NCI-H446 (cell line): ENCODE results near the gene CDT1.
A peak's percentile ranks its signal among the peaks of the same experiment; 100 is the strongest.
"Not testable (repeated sequence)": the region's sequence is repeated elsewhere in the genome, so short reads cannot be mapped to it uniquely, and the experiment has no call there.

ENCODE experiments used
- DNase-seq, 2 experiments: peaks; one replicate each; lab custom pipeline; 2025; lab: John Stamatoyannopoulos, UW

The CDT1 gene

DNA sequence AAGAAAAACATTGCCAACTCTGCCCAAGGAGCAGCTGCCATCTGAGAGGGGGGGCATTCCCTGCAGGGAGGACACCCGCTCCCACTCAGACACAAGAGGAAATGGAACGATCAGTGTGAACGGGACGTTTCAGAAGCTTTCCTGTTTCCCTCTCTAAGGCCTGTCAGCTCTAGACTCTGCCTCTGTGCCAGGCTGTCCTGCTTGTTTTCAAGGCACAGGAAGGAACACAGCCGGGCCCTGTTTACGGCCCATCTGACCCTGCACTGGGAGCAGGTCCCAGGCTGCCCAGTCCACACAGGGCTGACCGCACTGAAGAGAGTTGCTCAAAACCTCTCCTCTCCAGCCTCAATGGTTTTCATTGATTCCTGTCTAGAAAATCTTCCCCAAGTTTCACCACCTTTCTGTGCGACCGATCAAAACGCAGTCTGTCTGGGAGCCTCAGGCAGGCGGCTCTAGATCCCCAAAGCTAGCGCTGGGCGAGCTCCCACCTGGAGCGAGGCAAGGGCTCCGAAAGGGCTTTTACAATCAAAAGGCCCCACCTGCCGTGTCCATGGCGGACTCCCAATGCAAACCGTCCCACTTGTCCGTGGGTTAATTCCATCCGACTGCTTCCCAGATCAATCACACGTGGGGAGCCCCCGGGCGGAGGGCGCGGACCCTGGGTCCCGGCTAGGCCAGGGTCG is 20.1 kb upstream of the CDT1 start:
- DNase-seq, result peak in 1 of 2 experiments; percentile 42

DNA sequence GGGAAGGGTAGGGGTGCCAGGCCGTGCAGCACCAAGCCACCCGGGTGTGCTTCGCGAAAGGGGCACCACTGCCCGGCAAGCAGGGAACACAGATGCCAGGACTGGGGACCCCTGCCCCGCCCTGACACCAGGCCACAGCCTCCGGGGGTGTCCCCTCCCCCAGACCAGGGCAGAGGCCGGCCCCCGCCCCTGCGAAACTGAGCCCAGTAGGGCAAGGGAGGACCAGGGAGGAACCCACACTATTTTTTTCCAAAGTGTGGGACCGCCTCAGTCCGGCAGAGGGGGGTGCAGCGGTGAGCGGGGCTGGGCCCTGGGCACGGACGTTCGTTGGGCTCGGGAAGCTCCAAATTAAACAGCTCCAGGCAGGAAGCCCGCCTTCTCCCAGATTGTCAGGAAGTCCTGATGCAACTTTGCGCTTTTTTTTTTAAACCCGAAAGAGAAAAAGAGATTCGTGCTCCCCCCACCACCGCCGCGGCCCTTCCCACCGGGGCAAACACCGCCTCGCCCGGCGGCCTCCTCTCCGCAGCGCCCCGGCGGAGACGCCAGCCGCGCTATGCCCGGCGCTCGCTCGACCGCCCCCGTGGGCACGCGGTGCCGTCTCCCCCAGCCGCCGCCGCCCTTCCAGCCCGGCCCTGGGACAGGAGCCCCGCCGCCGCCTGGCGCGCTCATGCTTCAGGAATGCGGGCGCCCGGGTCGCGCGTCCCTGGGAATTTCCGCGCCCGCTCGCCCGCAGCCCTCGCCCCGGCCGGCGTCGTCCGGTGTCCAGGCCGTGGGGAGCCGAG is 19.3 kb upstream of the CDT1 start:
- DNase-seq, result no peak

DNA sequence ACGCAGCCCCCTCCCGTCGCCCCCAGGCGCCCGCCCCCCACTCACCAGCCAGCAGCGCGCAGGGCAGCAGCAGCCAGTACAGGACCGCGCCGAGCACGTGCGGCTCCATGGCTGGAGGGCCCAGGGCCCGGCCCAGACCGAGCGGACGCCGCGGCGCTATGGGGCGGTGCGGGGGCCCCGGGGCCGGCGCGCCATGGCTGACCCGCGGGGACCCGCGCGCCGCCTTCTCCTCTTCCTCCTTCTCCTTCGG is 18.8 kb upstream of the CDT1 start:
- no peak for DNase-seq

DNA sequence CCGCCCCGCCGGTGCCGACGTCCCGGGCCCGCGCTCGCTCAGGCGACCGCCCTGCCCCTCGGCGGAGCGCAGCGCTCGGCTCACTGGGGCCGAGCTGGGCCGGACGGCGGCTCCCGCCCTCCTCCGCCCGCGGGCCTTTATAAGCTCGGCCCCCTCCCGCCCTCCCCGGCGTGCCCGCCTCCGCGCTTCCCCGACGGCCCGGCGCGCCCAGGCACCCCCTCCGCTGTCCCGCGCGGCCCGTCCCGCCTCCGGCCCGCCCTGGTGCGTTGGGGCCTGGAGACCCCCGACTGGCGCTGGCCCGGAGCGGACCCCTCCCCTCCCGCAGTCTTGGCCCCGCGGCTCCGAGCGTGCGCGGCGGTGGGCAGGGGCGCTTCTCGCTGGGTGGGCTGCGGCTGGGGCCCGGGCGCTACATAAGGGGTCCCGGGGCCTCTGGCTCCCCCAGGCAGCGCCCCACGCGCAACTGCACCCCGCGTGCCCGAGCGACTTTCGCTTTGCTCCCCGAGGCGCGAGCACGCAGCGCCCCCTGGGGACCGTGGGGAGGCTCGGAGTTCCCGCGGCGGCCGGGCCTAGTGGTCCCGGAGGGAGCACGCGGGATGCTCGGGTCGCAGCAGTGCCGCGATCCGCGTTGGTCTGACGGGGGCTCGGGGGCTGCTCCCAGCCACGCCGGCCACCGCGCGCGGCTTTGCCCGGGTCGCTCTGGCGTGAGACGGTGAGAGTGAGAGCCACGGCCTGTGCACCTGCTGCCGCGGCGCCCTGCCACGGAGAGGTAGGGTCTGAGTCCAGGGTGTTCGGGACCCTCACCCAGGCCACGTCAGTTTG is 18.3 kb upstream of the CDT1 start, which contains the start of gene PIEZO1:
TSS of gene PIEZO1 (minus strand) at position 115 of the 819 bp plus-strand sequence. CDS start 256 bp downstream, outside the sequence.
- no peak for DNase-seq

DNA sequence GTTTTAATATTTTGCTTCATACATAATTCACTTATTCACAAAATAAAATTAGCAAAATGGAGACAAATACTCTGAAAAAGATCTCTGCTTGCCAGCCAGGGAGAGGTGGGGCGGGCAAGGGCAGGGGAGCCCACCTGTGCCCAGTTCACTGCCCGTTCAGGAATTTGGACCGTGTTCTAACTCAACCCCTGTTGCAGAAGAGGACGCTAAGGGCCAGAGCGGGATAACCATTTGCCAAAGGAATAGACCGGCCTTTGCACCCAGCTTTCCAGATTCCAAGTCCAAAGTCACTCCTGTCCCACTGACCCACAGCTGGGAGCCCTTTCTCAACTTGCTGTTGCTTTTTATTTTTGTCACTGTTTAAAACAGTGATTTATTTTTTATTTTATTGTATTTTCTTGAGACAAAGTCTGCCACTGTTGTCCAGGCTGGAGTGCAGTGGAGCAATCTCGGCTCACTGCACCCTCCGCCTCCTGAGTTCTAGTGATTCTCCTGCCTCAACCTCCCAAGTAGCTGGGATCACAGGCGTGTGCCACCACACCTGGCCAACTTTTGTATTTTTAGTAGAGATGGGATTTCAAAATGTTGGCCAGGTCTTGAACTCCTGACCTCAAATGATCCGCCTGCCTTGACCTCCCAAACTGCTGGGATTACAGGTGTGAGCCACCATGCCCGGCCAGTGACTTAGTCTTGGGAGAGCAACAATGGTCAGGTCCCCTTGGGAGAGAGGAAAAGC is 15.8 kb upstream of the CDT1 start:
- DNase-seq, result no peak

DNA sequence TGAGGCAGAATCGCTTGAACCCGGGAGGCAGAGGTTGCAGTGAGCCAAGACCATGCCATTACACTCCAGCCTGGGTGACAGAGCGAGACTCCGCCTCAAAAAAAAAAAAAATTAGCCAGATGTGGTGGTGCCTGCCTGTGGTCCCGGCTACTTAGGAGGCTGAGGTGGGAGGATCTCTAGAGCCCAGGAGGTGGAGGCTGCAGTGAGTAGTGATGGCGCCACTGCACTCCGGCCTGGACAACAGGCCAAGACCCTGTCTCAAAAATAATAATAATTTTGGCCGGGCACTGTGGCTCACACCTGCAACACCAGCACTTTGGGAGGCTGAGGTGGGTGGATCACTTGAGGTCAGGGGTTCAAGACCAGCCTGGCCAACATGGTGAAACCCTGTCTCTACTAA is 14.8 kb upstream of the CDT1 start:
- not testable (repeated sequence) for DNase-seq

DNA sequence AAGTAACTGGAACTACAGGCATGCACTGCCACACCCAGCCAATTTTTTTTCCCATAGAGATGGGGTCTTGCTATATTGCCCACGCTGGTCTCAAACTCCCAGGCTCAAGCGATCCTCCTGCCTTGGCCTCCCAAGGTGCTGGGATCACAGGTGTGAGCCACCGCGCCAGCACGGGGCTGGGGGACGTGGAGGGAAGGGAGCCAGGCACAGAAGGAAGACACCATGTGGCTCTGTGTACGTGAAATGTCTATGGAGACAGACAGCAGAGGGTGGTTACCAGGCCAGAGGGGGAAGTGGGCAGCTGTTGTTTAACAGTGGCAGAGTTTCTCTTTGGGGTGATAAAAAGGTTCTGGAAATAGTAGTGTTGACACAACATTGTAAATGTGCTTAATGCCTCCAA is 14.0 kb upstream of the CDT1 start:
- DNase-seq, result no peak

DNA sequence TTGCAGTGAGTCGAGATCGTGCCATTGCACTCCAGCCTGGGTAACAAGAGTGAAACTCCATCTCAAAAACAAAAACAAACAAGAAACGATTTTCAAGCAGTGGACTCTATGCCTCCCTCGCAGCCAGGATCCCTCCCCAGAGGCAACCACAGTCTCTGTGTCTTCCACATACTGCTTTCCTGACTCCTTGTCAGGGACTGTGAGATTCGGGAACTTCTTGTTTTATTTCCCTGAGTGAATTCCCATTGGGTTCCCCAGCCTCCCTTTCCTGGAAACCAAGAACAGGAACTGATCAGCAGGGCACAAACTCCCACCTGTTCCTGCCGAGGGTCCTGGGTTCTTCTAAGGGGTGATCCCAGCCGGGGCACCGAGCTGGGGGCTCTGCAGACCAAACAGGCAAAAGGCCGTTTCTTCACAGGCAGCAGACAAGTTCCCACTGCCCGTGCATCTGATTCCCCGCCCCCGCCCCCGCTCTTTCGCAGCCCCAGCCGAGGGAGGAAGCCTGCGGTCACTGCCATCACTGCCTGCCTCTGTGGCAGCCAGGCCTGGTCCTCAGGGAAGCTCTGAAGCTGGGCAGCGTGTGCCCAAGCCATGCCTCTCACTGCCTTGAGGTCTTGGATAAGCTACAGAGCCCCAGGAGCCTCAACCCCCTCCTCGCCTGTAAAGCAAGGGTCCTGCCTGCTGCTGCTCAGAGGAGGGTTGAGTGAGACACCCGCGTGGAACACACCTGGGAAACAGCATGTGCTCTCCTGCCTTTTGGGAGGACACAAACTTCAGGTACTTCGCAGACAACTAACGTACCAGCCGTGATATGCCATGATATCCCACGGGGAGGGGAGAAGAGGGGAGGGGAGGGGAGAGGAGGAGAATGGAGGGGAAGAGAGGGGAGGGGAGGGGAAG is 13.0 kb upstream of the CDT1 start:
- DNase-seq, result no peak

DNA sequence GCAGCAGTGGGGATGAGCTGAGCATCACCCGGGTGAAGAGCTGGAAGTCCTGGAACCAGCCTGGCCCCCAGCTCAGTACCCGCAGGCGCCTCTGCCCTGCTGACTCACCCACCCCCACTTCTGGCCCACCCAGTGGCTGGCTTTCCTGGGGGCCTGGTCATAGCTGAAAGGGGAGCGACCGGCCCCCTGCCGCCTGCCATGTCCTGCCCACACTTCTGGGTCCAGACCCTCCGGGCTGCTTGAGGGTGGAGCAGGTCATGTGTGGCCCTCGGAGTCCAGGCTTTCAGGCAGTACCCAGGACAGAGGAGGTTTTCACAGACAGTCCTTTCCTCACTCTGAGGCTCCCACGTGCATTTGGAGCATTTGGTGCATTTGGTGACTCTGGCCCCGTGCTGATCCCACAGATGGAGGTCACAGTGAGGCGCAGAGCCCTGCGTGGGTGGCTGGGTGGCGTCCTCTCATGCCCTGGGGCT is 11.5 kb upstream of the CDT1 start:
- no peak for DNase-seq

DNA sequence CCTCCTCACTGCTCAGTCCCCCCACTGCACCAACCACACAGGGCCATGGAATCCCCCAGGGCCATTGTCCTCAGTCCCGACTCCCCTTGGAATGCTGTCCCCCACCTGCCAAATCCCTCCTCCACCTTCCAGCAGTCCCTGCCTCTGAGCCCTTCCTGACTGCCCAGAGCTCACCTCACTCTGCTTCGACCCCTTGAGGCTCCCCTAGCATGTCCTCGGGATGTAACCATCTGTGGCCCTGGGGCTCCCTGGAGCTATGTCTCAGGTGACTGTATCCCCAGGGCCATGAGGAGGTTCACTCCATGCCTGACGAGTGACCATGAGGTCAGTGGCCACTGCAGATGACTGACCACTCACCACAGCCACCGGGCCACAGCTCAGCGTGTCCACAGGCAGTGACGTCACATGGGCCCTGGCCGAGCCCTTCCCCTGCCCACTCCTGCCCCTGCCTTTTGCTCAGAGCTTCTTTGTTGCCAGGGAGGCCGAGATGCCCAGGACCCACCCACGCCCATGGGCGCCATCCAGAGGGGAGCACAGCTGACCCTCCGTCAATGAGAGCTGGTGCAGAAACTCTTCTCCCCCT is 10.8 kb upstream of the CDT1 start:
- DNase-seq, result no peak

DNA sequence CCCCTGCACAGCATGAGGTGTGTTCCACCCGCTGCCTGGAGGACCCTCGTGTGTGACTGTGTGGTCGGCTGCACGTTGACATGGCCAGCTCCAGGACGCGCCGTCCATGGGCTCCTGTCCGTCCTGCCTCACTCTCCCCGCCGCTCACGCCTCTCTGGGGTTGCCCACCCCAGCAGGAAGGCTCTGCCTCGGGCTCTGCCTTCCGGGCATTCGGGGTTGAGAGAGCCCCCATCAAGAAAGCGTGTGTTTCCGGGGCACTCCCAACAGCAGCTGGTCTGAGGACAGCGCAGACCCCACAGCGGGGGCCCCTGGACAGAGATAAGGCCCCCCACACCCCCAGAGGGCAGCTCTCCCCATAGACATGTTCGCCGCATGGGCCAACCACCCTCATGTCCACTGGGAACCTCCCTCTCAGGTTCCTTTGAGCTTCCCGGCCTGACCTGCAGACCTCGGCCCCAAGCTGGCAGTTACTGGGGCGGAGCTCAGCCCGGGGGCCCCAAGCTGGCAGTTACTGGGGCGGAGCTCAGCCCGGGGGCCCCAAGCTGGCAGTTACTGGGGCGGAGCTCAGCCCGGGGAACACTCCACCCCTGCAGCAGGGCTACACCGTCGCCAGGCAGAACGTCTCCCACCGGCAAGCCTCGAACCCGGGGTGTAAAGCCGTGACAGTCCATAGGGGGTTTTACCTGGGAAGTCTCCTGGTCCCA is 10.2 kb upstream of the CDT1 start:
- DNase-seq, result no peak

DNA sequence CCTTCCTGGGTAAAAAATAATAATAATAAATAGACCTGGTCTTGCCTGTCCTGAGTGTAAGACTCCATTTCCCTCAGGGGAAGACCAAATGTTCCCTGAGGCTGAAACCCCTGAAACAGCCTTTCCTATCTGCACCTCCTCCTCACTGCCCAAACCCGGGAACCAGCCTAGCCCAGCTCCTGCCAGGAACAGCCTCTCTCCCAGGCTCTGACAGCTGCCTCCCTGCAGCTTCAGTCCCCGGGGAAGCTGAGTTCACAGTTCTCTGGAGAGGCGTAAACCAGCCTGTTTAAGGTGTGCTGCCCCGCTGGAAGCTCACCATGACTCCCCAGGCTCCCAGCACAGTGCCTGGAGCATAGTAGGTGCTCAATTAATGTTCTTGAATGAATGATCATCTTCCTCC is 7.3 kb upstream of the CDT1 start:
- no peak for DNase-seq

DNA sequence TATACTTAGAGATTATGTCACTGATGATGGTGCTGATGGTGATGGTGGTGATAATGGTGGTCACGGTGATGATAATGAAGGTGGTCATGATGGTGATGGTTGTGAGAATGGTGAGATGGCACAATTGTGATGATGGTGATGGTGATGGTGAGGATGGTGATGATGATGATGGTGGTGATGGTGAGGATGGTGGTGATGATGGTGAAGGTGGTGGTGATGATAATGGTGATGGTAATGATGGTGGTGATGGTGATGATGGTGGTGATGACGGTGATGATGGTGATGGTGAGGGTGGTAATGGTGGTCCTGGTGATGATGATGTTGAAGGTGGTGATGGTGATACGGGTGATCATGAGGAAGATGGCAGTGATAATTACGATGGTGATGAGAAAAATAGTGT is 5.5 kb upstream of the CDT1 start:
- no peak for DNase-seq

DNA sequence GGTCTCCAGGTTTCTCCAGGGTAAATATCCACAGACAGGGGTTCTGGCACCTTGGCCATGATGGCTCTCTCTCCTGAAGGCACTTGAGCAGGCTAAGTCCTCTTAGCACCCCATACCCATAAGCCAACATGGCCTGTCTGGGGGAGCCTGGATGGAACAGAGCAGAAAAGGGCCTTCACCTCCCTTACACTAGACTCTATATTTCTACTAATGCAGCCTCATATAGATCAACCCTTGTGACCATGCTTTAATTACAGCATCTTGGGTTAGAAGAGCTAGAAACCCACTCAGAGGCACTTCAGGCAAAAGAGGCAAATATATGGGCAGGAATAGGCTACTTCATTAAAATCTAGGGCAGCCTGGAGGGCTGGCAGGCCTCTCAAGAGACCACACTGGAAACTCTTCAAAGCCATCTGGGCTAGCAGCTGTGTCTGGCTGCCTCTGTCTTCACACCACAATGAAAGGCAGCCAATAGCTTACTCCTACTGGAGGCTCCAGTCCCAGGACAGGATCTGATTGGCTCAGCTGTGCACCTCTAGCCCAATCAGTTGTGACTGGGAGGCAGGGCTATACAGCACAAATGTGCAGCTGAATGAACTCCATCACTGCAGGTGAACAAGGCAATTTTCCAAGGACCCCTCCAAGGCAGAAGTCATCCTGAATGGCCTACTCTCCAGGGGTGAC is 4.7 kb upstream of the CDT1 start:
- DNase-seq, result peak; percentile 35 to 78

DNA sequence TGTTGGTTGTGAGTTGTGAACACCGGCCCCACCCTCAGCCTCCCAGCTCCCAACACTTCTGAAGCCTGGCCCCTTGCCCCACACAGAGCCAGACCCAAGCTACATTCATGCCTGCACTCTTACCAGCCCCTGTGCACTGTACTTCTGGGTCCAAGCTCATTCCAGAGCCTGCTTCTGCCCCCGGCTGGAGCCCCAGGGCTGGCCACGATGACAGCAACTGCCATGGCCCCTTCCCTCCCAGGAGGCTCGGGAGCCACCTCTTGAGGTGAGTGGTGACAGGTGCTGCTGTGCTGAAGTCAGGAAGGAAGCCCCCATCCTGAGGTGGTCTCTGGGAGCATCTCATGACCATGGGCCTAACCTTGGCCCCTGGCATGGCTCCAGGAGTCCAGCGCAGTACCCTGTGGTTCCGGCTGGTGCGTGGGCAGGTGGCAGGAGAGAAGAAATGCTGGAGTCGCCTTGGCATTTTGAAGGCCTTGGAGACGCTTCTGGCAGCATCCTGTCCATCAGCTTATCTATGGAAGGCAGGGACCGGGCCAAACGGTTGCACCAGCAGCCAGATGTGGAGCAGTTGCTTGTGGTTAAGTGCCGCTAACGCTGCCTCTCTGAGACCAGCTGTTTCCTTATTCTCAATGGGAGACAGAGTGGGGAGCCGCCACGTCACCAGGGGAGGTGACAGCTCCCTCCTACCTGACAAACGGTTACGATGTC is 3.9 kb upstream of the CDT1 start:
- DNase-seq, result no peak

DNA sequence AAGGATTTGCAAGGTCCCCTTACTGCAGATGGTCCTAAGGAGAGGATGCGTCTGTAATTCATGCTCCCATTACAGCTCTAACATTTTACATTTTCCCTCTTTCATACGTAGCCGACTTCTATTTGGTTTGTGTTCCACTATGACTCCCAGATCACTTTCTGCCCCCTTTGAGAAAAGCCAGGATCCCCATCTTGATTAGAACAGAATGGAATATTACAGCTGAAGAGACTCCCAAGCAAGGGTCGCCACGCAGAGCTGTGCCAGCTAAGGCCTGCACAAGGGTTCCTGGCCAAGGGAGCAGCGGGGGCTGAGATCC is 3.4 kb upstream of the CDT1 start:
- no peak for DNase-seq

DNA sequence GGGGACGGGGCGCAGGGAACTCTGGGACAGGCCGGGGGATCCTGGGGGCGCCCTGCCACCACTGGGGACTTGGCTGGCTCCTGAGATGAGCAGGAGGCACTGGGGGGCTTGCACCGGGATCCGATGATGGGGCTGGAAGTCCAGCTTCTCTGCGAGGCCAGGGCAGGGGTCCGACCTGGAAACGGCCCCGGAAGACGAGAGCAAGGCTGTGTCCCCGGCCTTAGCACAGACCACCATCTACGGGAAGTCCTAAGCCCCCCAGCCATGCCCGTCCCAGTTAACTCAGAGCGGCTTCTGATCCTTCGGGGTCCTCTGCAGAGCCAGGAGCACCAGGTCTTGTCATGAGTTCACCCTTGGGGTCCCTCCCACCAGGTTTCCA is 573 bp downstream of the CDT1 start:
- DNase-seq, result no peak

DNA sequence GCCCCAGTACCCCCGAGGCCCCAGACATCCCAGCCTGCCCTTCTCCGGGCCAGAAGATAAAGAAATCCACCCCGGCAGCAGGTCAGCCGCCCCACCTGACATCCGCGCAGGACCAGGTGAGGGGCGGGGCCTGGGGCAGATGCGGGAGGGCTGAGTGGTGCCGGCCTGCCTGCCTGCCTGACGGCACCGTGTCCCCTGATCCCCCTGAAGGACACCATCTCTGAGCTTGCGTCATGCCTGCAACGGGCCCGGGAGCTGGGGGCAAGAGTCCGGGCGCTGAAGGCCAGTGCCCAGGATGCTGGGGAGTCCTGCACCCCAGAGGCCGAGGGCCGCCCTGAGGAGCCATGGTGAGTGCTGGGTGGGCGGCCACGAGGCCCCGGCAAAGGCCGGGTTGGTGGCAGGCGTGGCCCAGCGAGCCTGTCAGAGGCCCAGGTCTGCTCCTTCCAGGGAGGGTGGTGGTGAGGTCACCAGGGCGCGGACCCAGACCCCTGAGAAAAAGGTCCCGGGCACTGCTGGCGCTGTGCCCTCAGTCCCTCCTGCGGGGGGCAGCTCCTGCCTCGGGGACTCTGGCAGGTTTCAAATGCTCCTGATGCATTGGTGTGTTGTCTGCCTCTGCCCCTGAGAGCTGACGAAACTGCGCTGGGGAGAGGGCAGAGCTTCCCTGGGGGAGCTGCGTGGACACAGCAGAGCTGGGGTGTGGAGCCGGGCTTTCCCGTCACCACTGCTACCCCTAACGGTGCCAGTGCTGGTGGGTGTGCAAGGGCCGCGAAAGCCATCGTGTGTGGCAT is 1.2 kb downstream of the CDT1 start:
- DNase-seq, result no peak
